T-cell (primary cell): ENCODE measurements around the gene PSMB11. TPM values are rescaled to one million over a fixed set of nuclear protein-coding genes. Genes with fewer than 3 reads are reported as not detected.

Source experiments
- ATAC-seq, 4 experiments: fragments of 200-7000 bp in 3 of 4; fragments of 150-1000 bp in 1 of 4; cut with Tn5 transposase; replicated peaks in 1 of 4; 1 replicate in 3 of 4; 2 replicates in 1 of 4; pipeline ENCODE4 v1.10.0; 2021; ENCODE audit warnings: moderate library complexity in 3 of 4, mild to moderate bottlenecking in 2 of 4, moderate number of reproducible peaks in 1 of 4
- CTCF ChIA-PET, 2 donors: fragments of 300-600 bp; sonication (Branson Sonifier 250); formaldehyde crosslinking; loops; one replicate each; lab custom pipeline; 2022; ENCODE audit warnings: antibody characterized with exemption in 2 of 2; lab: Charles Lee
- POLR2A ChIA-PET, 2 donors: fragments of 300-600 bp; sonication (Branson Sonifier 250); formaldehyde crosslinking; loops; one replicate each; lab custom pipeline; 2022; ENCODE audit warnings: antibody characterized with exemption in 2 of 2; lab: Charles Lee
- DNase-seq, 35 experiments: peaks; one replicate each; pipeline versions ENCODE4 v3.0.0 to v3.0.0-alpha.2; 2013 to 2023
- H3K27ac ChIP-seq: one replicate; pipeline ENCODE4 v1.5.1; 2013; ENCODE audit warnings: low read length
- H3K27me3 ChIP-seq, 2 experiments: replicated peaks in 1 of 2; 1 replicate in 1 of 2; 2 replicates in 1 of 2; pipeline versions ENCODE4 v1.6.1 to v1.7.0; 2013; ENCODE audit warnings: low read length in 1 of 2, mixed read lengths in 1 of 2; ENCODE audit not compliant: control insufficient read depth in 2 of 2, insufficient read depth in 2 of 2; ENCODE audit errors: extremely low read depth in 1 of 2
- H3K36me3 ChIP-seq, 2 donors: 1 replicate in 1 of 2; 2 replicates in 1 of 2; pipeline versions ENCODE4 v1.6.1 to v1.7.0; 2013; ENCODE audit warnings: low read length in 1 of 2; ENCODE audit not compliant: control insufficient read depth in 2 of 2, insufficient read depth in 1 of 2; ENCODE audit errors: extremely low read depth in 1 of 2
- H3K4me1 ChIP-seq, 2 experiments: 1 replicate in 1 of 2; 2 replicates in 1 of 2; pipeline versions ENCODE4 v1.6.1 to v1.7.0; 2013; ENCODE audit warnings: low read length in 2 of 2, mixed read lengths in 1 of 2; ENCODE audit not compliant: insufficient read depth in 2 of 2, control insufficient read depth in 1 of 2; ENCODE audit errors: extremely low read depth in 1 of 2
- H3K4me3 ChIP-seq, 2 donors: 1 replicate in 1 of 2; 2 replicates in 1 of 2; pipeline versions ENCODE4 v1.5.1 to v1.7.0; 2013; ENCODE audit warnings: mild to moderate bottlenecking in 2 of 2, low read length in 1 of 2, moderate library complexity in 1 of 2; ENCODE audit not compliant: control insufficient read depth in 1 of 2; ENCODE audit errors: extremely low read depth in 1 of 2
- H3K9me3 ChIP-seq: 2 replicates; pipeline ENCODE4 v1.7.0; 2013
- H3K27ac Mint-ChIP-seq, 2 donors: one replicate each; pipeline ENCODE4 v1.8.0; 2020 to 2021; ENCODE audit warnings: mild to moderate bottlenecking in 2 of 2, mixed read lengths in 2 of 2
- H3K27me3 Mint-ChIP-seq, 2 donors: one replicate each; pipeline ENCODE4 v1.8.0; 2021 to 2022; ENCODE audit warnings: mixed read lengths in 2 of 2
- H3K36me3 Mint-ChIP-seq: one replicate; pipeline ENCODE4 v1.8.0; 2021; ENCODE audit warnings: mixed read lengths
- H3K4me1 Mint-ChIP-seq, 3 donors: one replicate each; pipeline ENCODE4 v1.8.0; 2020 to 2022; ENCODE audit warnings: mixed read lengths in 3 of 3, mild to moderate bottlenecking in 1 of 3
- H3K4me3 Mint-ChIP-seq, 3 donors: one replicate each; pipeline ENCODE4 v1.8.0; 2020 to 2022; ENCODE audit warnings: mild to moderate bottlenecking in 3 of 3, mixed read lengths in 3 of 3, moderate library complexity in 3 of 3
- H3K9me3 Mint-ChIP-seq, 3 donors: one replicate each; pipeline ENCODE4 v1.8.0; 2020 to 2022; ENCODE audit warnings: mixed read lengths in 3 of 3
- WGBS: methylation state at CpG from one replicate; pipeline ENCODE4 v1.1.5; 2013; ENCODE audit warnings: missing lambda C conversion rate; ENCODE audit not compliant: insufficient coverage; 5-methylcytosine and 5-hydroxymethylcytosine counted together
- total RNA-seq, 35 experiments: library from RNA in 6 of 35; stranded (reverse) in 6 of 35; fragments of 120-200 nt in 1 of 35; gene quantifications; one replicate each; pipeline versions ENCODE4 v1.2.1 to v1.2.4 and lab custom pipeline; 2013 to 2026

PSMB11 gene
- total RNA-seq, 5 donors from 2014 or later (not counting 1 experiment from before 2014, with no cell fraction given) = 0.26 to 0.95 (median 0.54) TPM; not detected in 1

DNA sequence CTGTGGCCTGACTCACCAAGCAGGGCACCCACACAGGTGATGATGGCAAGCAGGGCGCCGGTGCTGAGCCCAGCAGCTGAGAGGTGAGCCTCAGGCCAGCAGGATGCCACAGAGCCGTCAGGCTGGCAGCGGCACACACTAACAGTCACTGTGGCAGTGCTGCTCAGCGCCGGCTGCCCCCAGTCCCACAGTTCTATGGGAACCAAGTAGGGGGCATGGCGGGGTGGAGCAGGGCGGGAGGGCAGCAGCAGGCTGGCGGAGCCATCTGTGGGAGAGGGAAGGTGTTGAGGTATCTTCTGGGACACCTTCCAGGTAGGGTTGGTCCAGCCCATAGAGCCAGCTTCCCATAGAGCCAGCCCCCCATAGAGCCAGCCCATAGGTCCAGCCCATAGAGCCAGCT is 7.0 kb downstream of the PSMB11 start:
- no peaks in the 10 kb centered on the region for H3K9me3 ChIP-seq
- no peak overlapping the region for H3K27ac Mint-ChIP-seq
- ChIA-PET CTCF (interaction anchor here in 1 of 2 donors (1.1 kb wide), 1 partner anchor 25 kb away, joined by 5 read pairs; no protein-coding TSS in a partner anchor), POLR2A (no interaction called here)
- H3K9me3 Mint-ChIP-seq = no peaks in the 10 kb centered on the region
- no peak for ATAC-seq
- DNase-seq = no peak
- H3K4me1 Mint-ChIP-seq = no peaks in the 10 kb centered on the region
- peaks cover 0 to 5% of the 10 kb centered on the region in 2 experiments for H3K27me3 ChIP-seq
- H3K4me1 ChIP-seq = no peaks in the 10 kb centered on the region
- no peak overlapping the region for H3K27ac ChIP-seq
- 96% methylated on average over 7 of the region's 9 CpGs for WGBS
- H3K36me3 Mint-ChIP-seq = no peaks in the 10 kb centered on the region
- no peaks in the 10 kb centered on the region for H3K36me3 ChIP-seq
- no peak overlapping the region for H3K4me3 Mint-ChIP-seq
- peaks cover 0 to 3% of the 10 kb centered on the region in 2 donors for H3K27me3 Mint-ChIP-seq
- H3K4me3 ChIP-seq = no peak overlapping the region

DNA sequence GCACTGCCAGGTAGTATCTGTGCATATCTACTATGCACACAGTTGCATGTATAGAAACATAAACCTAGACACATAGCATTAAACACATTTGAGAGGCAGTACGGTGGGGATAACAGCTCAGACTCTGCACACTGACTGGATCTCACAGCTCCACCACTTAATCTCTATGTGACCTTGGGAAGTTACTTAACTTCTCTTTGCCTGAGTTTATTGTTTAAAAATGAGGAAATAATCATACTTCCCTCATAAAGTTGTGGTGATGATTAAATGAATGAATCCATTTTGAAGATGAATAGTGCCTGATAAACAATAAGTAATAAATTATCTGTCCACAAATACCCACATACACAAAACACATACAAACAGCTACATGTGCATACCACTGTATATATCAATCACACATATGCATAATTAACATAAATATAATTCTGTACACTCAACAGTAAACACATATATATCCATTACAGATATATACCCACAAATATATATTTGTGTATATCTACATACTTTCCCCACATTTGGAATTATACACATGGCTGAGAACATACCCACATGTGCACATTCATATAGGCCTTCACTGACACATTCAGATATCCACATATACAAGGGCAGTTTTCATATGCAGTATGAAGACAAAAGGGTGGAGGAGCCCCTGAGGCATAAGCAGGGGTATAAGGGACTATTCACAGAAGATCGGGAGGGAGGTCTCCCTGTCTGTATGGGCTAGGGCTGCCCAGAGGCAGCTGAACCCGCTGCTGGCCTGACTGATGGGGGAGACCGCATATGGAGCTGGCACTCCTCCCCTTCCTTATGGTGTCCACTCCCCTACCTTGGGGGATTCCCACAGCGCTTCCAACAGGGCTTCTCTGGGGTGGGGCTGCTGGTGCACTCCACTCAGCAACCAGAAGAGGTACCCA is 9.4 kb downstream of the PSMB11 start:
- Histone ChIP-seq H3K36me3 (no peaks in the 10 kb centered on the region), H3K9me3 (no peaks in the 10 kb centered on the region), H3K27ac (no peak overlapping the region), H3K4me3 (no peak overlapping the region), H3K4me1 (peaks cover under 1 to 5% of the 10 kb centered on the region in 2 experiments), H3K27me3 (no peaks in the 10 kb centered on the region)
- ChIA-PET POLR2A (no interaction called here), CTCF (interaction anchor here in 1 of 2 donors (0.5 to 1.2 kb wide), 4 partner anchors 10 to 120 kb away, joined by 3 to 4 read pairs (median 3); no protein-coding TSS in a partner anchor)
- Mint-ChIP-seq H3K4me1 (peaks cover 4 to 7% (median 5%) of the 10 kb centered on the region in 3 donors), H3K27me3 (peaks cover 0 to 3% of the 10 kb centered on the region in 2 donors), H3K27ac (no peak overlapping the region), H3K4me3 (no peak overlapping the region), H3K36me3 (no peaks in the 10 kb centered on the region), H3K9me3 (no peaks in the 10 kb centered on the region)
- no CpG with 5 or more reads among the region's 5 CpGs for WGBS
- ATAC-seq (no peak), DNase-seq (no peak)

DNA sequence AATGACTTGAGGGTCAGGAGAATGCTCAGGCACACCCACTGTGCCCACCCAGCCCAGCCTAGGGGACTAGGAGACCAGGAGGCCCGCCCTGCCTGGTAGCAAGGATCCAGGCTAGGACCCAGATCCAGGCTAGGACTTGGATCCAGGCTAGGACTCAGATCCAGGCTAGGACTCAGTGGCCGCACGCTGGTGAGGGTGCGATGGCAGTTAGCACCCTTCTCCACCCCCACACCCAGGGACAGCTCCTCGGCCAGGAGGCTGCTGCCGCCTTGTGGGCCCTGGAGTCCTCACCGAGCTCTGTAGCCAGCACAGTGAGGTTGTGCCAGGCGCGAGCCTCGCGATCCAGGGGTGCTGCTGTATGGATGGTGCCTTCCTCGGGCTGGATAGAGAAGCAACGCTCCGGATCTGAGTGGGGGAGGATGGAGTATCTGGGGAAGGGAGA is 10.2 kb downstream of the PSMB11 start:
- H3K27ac Mint-ChIP-seq = no peak overlapping the region

DNA sequence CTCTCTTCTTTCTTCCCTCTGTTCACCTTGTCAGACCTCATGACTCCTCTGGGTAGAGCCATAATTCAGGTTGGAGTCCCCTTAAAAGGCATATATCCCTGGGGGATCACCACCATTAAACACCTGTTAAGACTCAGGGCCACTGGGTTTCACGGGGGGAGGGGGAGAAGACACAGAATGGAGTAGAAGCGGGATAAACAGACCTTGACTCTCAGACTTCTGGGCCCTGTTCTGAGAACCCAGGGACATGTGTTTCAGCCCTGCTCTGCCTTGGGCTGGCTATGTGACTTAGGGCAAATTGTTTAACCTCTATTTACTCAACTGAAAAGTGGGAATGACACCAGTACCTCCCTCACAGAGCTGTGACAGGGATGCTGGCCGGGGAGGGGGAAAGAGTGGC is 10.7 kb downstream of the PSMB11 start:
- H3K9me3 Mint-ChIP-seq = no peaks in the 10 kb centered on the region
- DNase-seq = no peak
- ChIA-PET CTCF (interaction anchor here (1.9 to 3.4 kb wide), 2 partner anchors 66 to 67 kb away, joined by 5 to 26 read pairs; no protein-coding TSS in a partner anchor), POLR2A (no interaction called here)
- no peak overlapping the region for H3K4me3 Mint-ChIP-seq
- no peaks in the 10 kb centered on the region for H3K27me3 Mint-ChIP-seq
- no peak overlapping the region for H3K27ac ChIP-seq
- 83% methylated on average over 1 of the region's 3 CpGs for WGBS
- no peaks in the 10 kb centered on the region for H3K9me3 ChIP-seq
- peaks cover 6 to 14% of the 10 kb centered on the region in 2 experiments for H3K4me1 ChIP-seq
- peaks cover 10 to 15% (median 12%) of the 10 kb centered on the region in 3 donors for H3K4me1 Mint-ChIP-seq
- H3K27ac Mint-ChIP-seq = no peak overlapping the region
- H3K4me3 ChIP-seq = no peak overlapping the region
- no peak for ATAC-seq
- H3K27me3 ChIP-seq = peaks cover 0 to 6% of the 10 kb centered on the region in 2 experiments
- H3K36me3 ChIP-seq = no peaks in the 10 kb centered on the region
- H3K36me3 Mint-ChIP-seq = no peaks in the 10 kb centered on the region

More for the DNA sequence above, 10.2 kb downstream of the PSMB11 start:
- no peaks in the 10 kb centered on the region for H3K9me3 ChIP-seq
- ATAC-seq (no peak), DNase-seq (no peak)
- Mint-ChIP-seq H3K27me3 (peaks cover 0 to 3% of the 10 kb centered on the region in 2 donors), H3K4me1 (peaks cover 10 to 15% (median 12%) of the 10 kb centered on the region in 3 donors), H3K36me3 (no peaks in the 10 kb centered on the region), H3K4me3 (no peak overlapping the region), H3K9me3 (no peaks in the 10 kb centered on the region)
- peaks cover 6 to 13% of the 10 kb centered on the region in 2 experiments for H3K4me1 ChIP-seq
- no peak overlapping the region for H3K4me3 ChIP-seq
- no peaks in the 10 kb centered on the region for H3K36me3 ChIP-seq
- H3K27me3 ChIP-seq = peaks cover 0 to 6% of the 10 kb centered on the region in 2 experiments
- CTCF ChIA-PET = interaction anchor here in 1 of 2 donors (0.5 to 3.4 kb wide), 2 partner anchors 65 to 121 kb away, joined by 3 to 26 read pairs; no protein-coding TSS in a partner anchor
- POLR2A ChIA-PET = no interaction called here
- WGBS = 100% methylated on average over 4 of the region's 14 CpGs
- no peak overlapping the region for H3K27ac ChIP-seq

DNA sequence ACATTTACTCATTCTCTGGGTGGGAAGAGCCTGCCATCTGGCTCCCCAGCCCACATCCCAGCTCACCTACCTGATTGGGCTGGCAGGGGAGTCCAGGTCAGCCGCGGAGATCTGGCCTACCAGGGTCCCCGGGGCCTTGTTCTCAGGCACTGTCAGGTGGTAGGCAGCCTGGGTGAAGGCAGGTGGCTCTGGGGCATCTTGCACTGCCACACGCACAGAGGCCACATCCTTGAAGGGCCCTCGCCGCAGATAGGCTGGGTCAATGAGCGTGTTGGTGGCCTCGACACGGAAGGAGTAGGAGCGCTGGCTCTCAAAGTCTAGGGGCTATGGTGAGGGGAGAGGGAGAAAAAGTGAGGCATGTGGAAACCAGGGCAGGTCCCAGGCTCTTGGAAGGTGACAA is 11.4 kb downstream of the PSMB11 start:
- Histone ChIP-seq H3K36me3 (peaks cover 0 to under 1% of the 10 kb centered on the region in 2 donors), H3K4me3 (no peak overlapping the region), H3K9me3 (no peaks in the 10 kb centered on the region), H3K27me3 (peaks cover 0 to 6% of the 10 kb centered on the region in 2 experiments), H3K27ac (no peak overlapping the region), H3K4me1 (peaks cover 6 to 20% of the 10 kb centered on the region in 2 experiments)
- Mint-ChIP-seq H3K27me3 (no peaks in the 10 kb centered on the region), H3K4me1 (peaks cover 14 to 21% (median 17%) of the 10 kb centered on the region in 3 donors), H3K27ac (no peak overlapping the region), H3K4me3 (no peak overlapping the region), H3K9me3 (no peaks in the 10 kb centered on the region), H3K36me3 (no peaks in the 10 kb centered on the region)
- 97% methylated on average over 10 of the region's 10 CpGs for WGBS
- ChIA-PET POLR2A (no interaction called here), CTCF (interaction anchor here (0.7 to 3.4 kb wide), 4 partner anchors 46 to 67 kb away, joined by 3 to 26 read pairs (median 4); no protein-coding TSS in a partner anchor)
- DNase-seq (no peak), ATAC-seq (no peak)
